Measurements from ENCODE around the gene FCHO1.
"Not testable (repeated sequence)": the region's sequence is repeated elsewhere in the genome, so short reads cannot be mapped to it uniquely, and the experiment has no call there.

Gene FCHO1

GRCh38 chr19:17770613-17771012 is 19.3 kb downstream of the FCHO1 start:
- no peak for DNase-seq (ENCODE audit: low read depth)
- TF ChIP-seq CTCF (conservative IDR thresholded peaks at IDR 0.05; ENCODE audit: control insufficient read depth, insufficient read depth, low read depth, low read length): no peak
- H3K4me3 ChIP-seq (ENCODE audit: control insufficient read depth, low read depth, low read length): no peak overlapping the region

GRCh38 chr19:17772172-17772571 is 20.9 kb downstream of the FCHO1 start:
- TF ChIP-seq CTCF (conservative IDR thresholded peaks at IDR 0.05; ENCODE audit: control insufficient read depth, insufficient read depth, low read depth, low read length): no peak
- no peak overlapping the region for H3K4me3 ChIP-seq (ENCODE audit: control insufficient read depth, low read depth, low read length)
- peak; percentile 56 for DNase-seq (ENCODE audit: low read depth)

- no peak overlapping the region for H3K4me3 ChIP-seq (ENCODE audit: control insufficient read depth, low read depth, low read length)
- peak; percentile 65 for TF ChIP-seq CTCF (conservative IDR thresholded peaks at IDR 0.05; ENCODE audit: control insufficient read depth, insufficient read depth, low read depth, low read length)
- DNase-seq (ENCODE audit: low read depth): peak; percentile 47
Measured at GRCh38 chr19:17775245-17775927, 24.1 kb downstream of the FCHO1 start.

- no peak for TF ChIP-seq CTCF (conservative IDR thresholded peaks at IDR 0.05; ENCODE audit: control insufficient read depth, insufficient read depth, low read depth, low read length)
- peak; percentile 82 for DNase-seq (ENCODE audit: low read depth)
- H3K4me3 ChIP-seq (ENCODE audit: control insufficient read depth, low read depth, low read length): no peak overlapping the region
Measured at GRCh38 chr19:17775991-17776803, 24.9 kb downstream of the FCHO1 start.

- not testable (repeated sequence) for DNase-seq (ENCODE audit: low read depth); H3K4me3 ChIP-seq (ENCODE audit: control insufficient read depth, low read depth, low read length)
Measured at GRCh38 chr19:17777840-17778239, 26.6 kb downstream of the FCHO1 start.

GRCh38 chr19:17778251-17778967 is 27.1 kb downstream of the FCHO1 start:
- no peak for TF ChIP-seq CTCF (conservative IDR thresholded peaks at IDR 0.05; ENCODE audit: control insufficient read depth, insufficient read depth, low read depth, low read length)
- peak; percentile 47 for DNase-seq (ENCODE audit: low read depth)
- no peak overlapping the region for H3K4me3 ChIP-seq (ENCODE audit: control insufficient read depth, low read depth, low read length)
